Renal pelvis (tissue), 4 donors: ENCODE measurements around the gene HDHD3. TPM values are rescaled to one million over a fixed set of nuclear protein-coding genes. Genes with fewer than 3 reads are reported as not detected.
"Not testable (repeated sequence)": the region's sequence is repeated elsewhere in the genome, so short reads cannot be mapped to it uniquely, and the experiment has no call there.

Experiments used
- DNase-seq: peaks from one replicate; pipeline ENCODE4 v3.0.0-alpha.2; 2013
- polyA plus RNA-seq, 3 donors: library from polyadenylated mRNA; unstranded; fragments of 120-200 nt; gene quantifications; one replicate each; pipeline ENCODE4 v1.2.1, GENCODE V29; 2013; ENCODE audit not compliant: insufficient read length in 3 of 3

The HDHD3 gene
- polyA plus RNA-seq, 3 donors, result 39.1 to 53.4 (median 51.9) TPM

GRCh38 chr9:113397203-113397631 lies 20.4 kb upstream of the HDHD3 start:
- DNase-seq, result no peak

GRCh38 chr9:113395000-113395861 lies 18.4 kb upstream of the HDHD3 start:
- no peak for DNase-seq

GRCh38 chr9:113393281-113393680 lies 16.5 kb upstream of the HDHD3 start:
- DNase-seq, result no peak

GRCh38 chr9:113391917-113392316 lies 15.1 kb upstream of the HDHD3 start:
- no peak for DNase-seq

DNA sequence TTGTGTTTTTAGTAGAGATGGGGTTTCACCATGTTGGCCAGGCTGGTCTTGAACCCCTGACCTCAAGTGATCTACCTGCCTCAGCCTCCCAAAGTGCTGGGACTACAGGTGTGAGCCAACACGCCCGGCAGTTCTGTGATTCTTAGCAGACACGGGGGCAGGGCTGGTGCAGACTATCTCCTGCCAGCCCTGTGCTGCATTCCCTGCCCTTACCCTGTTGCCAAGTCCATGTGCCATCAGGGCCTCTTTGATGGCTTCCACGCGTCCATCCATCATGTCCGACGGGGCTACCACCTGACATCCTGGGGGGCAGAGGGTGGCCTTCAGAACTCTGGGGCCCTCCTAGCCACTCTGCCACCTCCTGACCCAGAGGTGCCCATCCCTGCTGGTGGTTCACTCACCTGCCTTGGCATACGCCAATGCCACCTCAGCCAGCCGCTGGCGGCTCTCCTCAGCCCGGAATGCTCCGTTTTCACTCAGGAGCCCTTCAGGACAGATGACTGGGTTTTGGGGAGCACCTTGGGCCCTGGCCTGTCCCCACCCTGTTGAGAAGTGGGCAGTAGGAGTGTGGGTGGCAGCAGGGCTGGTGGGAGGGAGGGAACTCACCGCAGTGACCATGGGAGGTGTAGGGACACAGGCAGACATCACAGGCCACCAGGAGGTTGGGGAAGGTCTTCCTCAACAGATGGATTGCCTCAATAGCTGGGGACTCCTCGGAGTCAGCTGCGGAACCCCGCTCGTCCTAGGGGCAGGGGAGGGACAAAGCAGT lies 13.6 kb upstream of the HDHD3 start:
- no peak for DNase-seq

- DNase-seq, result no peak
Measured at GRCh38 chr9:113389451-113389850, 12.7 kb upstream of the HDHD3 start.

DNA sequence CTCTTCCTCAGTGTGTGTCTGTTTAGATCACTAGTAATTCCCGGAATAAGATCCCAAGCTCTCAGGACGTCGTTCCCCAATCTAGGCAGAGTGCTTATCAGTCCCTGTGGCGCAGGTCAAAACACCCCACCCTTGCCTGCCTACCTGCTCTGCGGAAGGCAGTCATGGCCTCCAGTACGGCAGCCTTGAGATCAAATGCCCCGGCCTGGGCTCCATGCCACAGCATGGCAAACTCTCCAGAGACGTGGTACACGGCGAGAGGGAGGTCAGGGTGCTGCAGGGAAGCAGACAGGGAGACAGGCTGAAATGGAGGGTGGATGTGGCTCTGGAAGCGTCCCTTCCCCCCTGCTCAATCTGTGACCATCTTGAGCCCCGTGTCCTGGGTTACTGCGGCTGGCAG lies 12.0 kb upstream of the HDHD3 start:
- no peak for DNase-seq

DNA sequence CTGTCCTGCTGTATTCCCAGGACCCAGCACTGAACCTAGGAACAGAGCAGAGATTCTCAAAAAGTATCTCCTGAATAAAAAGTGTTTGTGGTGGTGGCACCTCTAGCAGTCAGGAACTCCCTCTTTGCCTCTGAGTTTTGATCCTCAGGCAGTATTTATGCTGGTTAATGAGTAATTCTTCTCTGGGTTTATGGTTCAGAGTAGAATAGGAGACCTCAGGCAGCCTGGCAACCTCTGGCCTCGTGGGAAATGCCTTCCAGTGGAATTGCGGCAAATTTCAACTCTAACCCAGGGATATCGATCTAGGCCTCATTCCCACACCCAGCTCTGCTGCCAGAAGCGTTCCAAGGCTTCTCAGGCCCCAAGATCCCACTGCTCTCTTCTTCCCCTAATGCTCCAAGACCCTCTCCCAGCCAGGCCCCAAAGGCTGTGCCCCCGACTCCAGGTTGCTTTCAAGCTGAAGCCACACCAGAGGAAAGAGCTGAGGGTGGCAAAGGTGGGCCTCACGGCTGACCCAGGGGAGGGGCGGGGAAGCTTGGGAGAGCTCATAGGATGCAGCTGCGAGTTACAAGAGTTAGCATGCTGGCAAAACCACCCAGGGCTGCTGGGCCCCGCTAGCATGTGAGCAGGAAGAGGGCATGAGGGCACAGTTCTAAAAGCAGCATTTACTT lies 10.9 kb upstream of the HDHD3 start:
- DNase-seq, result peak; percentile 17

- no peak for DNase-seq
Measured at GRCh38 chr9:113386571-113387393, 10.0 kb upstream of the HDHD3 start.

DNA sequence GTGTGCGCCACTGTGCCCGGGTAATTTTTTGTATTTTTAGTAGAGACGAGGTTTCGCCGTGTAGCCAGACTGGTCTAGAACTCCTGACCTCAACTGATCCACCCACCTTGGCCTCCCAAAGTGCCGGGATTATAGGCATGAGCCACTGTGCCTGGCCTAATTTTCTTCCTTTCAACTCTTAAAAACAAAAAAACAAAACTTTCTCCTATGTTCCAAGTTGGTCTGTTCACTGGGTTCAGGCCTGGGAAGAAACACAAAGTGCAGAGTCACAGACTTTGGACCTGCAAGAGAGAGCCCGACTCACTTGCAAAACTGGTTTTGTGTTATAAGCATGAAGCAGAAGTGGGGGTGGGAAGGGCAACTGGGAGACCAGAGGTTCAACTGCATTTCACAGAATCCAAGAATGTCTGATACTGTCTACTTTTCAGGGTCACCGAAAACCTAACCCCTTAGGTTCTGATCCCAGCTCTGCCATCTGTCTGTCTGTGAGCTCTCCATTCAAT lies 5.2 kb upstream of the HDHD3 start:
- DNase-seq, result peak; percentile 58

DNA sequence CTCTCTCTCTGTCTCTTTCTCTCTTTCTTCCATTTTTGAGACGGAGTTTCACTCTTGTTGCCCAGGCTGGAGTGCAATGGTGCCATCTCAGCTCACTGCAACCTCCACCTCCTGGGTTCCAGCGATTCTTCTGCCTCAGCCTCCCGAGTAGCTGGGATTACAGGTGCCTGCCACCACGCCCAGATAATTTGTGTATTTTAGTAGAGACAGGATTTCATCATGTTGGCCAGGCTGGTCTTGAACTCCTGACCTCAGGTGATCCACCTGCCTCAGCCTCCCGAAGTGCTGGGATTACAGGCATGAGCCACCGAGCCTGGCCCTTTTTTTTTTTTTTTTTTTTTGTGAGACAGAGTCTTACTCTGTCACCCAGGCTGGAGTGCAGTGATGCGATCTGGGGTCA lies 4.7 kb upstream of the HDHD3 start:
- not testable (repeated sequence) for DNase-seq

- DNase-seq, result no peak
Measured at GRCh38 chr9:113380869-113381378, 4.1 kb upstream of the HDHD3 start.

- not testable (repeated sequence) for DNase-seq
Measured at GRCh38 chr9:113379829-113380210, 3.0 kb upstream of the HDHD3 start.

- not testable (repeated sequence) for DNase-seq
Measured at GRCh38 chr9:113379094-113379828, 2.5 kb upstream of the HDHD3 start.

GRCh38 chr9:113375057-113376023 lies 1.4 kb downstream of the HDHD3 start:
- DNase-seq, result no peak

DNA sequence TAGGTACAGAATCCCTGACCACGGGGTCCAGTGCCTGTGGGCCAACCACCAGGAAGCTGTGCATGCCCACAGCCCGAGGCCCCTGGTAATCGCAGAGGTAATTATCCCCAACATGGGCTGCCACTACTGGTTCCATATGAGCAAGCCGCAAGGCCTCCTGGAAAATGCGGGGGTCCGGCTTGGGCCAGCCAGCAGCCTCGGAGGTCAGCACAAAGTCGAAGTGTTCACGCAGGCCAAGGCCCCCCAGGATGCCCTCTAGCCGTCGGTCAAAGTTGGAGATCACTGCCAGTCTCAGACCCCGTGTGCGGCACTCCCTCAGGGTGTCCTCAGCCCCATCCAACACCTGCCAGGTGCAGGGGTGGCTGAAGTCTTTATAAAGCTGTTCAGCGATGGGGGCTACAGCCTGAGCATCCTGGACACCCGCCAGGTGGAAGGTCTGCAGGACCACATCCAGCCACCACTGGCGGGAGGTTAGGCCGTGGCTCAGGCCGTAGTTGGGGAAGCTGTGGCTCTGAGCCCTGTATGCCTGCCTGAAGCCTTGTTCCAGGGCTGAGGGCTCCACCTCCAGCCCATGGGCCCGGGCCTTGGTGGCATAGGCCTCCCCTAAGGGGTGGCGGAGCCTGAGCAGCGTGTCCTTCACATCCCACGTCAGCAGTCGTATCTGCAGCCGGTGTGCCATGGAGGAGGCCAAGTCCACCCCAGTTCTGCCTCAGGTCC lies 3.0 kb downstream of the HDHD3 start:
- no peak for DNase-seq

GRCh38 chr9:113373256-113373655 lies 3.5 kb downstream of the HDHD3 start:
- DNase-seq, result no peak

- DNase-seq, result no peak
Measured at GRCh38 chr9:113372059-113372458, 4.7 kb downstream of the HDHD3 start.
